H54 (cell line): ENCODE results near the gene UBE2G1.

Source experiments
- DNase-seq: peaks from one replicate; pipeline ENCODE4 v3.0.0; 2011; ENCODE audit warnings: low spot score, mixed read lengths; ENCODE audit not compliant: insufficient read length
- FAIRE-seq: peaks from 3 replicates; lab custom pipeline; 2011; peaks lifted over from hg19 to GRCh38; lab: Jason Lieb, UNC
- POLR2A ChIP-seq: IDR thresholded peaks from 2 replicates; pipeline ENCODE4 v1.6.1; 2011; ENCODE audit warnings: low read depth, mild to moderate bottlenecking, low read length

The UBE2G1 gene, protein sequence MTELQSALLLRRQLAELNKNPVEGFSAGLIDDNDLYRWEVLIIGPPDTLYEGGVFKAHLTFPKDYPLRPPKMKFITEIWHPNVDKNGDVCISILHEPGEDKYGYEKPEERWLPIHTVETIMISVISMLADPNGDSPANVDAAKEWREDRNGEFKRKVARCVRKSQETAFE

DNA sequence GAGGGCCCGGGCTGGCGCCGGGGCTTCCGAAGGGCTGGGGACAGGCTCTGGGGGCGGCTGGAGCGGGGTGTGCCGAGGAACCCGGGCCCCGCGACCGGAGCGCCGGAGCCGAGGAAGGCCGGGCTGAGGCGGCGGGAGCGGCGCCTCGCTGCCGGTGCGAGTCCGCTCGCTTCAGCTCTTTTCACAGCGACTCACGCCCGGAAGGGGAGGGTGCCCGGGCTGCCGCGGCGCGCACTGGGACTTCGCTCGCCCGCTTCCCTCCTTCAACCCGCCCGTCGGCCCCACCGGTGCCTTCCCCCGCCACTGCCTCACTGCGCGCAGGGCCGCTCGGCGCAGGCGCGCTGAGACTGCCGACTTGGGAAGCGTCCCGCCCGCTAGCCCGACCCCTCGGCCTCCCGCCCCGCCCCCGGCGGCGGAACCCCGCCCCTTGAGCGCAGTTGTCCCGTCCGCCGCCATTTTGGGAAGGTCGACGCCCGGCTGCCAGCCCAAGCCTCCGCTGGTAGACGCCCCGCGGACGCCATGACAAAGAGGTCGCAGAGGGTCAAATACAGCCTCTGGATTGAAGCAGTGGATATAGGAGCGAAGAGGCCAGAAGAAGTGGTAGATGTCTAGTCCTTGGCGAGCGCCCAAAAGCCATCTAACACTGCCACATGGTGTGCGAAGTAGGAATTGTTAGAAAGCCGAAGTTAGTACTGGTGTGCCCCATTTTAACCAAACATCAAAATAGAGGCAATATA lies at the start of gene UBE2G1:
Gene UBE2G1 (minus strand): TSS at position 349 of the 737 bp plus-strand sequence. CDS start 359 bp downstream, outside the sequence.
- TF ChIP-seq POLR2A: peak; percentile 93
- FAIRE-seq (peak; percentile 55), DNase-seq (peak; percentile 86)

DNA sequence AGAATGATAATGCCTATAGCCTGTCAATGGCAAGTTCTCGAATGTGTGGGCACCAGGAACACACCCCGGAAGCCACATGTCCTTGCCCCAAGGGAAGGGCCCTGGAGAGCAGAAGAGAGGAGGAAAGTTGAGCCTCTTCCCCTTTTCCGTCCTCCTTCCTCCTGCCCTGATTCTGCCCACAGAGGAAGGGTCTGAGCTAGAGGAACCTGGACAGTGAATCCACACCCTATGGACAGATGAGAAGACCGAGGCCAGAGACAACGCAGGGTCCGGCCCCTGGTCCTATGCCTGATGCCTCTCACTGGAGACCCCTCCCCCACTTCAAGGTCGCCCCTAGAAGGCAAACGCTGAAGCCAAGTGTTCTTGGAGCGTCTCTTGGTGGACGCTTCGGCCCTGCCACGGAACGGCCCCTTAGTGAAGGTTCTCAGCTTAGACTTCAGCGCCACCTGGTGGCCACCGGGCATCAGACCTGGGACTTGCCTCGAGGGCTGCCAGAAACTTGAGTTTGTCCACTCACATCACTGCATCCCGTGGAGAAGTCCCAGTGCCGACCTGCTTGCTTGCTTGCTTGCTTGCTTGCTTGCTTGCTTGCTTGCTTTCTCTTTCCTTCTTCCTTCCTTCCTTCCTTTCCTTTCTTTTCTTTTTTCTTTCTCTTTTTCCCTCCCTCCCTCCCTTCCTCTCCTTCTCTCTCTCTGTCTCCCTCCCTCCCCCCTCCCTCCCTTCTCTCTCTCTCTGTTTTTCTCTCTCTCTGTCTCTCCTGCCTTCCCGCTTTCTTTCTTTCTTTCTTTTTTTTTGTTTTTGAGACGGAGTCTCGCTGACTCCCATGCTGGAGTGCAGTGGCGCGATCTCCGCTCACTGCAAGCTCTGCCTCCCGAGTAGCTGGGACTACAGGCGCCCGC lies 46.7 kb upstream of the UBE2G1 start:
- TF ChIP-seq POLR2A: no peak
- peak; percentile 75 for FAIRE-seq
- peak; percentile 77 for DNase-seq

GRCh38 chr17:4411201-4411600 lies 44.7 kb upstream of the UBE2G1 start:
- FAIRE-seq (no peak), DNase-seq (no peak)
- no peak for TF ChIP-seq POLR2A

GRCh38 chr17:4409659-4410058 lies 43.2 kb upstream of the UBE2G1 start:
- FAIRE-seq (no peak), DNase-seq (no peak)
- no peak for TF ChIP-seq POLR2A

DNA sequence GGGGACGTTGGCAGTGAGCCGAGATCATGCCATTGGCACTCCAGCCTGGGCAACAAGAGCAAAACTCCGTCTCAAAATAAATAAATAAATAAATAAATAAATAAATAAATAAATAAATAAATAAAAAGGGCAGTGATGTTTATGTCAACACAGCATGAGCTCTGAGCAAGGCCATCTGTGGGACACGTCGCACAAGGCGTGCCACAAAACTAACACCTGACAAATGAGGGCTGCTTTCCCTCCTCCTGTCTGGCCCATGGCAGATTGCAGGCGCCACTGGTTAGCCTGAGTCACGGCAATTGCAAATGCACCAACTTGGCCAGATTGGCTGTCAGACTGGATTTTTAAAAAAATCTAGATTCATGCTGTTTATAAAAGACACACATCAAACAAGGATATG lies 41.4 kb upstream of the UBE2G1 start:
- DNase-seq (no peak), FAIRE-seq (no peak)
- no peak for TF ChIP-seq POLR2A

DNA sequence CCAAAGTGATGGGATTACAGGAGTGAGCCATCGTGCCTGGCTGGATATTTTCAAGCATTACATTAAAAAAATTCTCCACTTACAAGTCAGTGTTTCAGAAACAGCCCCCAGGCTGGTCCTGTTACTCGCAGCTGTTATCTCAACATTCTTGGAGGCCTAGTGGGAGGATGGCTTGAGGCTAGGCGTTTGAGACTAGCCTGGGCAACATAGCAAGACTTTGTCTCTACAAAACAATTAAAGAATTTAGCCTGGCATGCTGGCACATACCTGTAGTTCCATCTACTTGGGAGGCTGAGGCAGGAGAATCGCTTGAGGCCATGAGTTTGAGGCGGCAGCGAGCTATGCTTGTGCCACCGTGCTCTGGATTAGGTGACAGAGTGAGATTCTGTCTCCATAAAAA lies 40.7 kb upstream of the UBE2G1 start:
- DNase-seq (no peak), FAIRE-seq (no peak)
- no peak for TF ChIP-seq POLR2A

- FAIRE-seq (no peak), DNase-seq (no peak)
- TF ChIP-seq POLR2A: no peak
Measured at GRCh38 chr17:4406386-4406785, 39.9 kb upstream of the UBE2G1 start.

DNA sequence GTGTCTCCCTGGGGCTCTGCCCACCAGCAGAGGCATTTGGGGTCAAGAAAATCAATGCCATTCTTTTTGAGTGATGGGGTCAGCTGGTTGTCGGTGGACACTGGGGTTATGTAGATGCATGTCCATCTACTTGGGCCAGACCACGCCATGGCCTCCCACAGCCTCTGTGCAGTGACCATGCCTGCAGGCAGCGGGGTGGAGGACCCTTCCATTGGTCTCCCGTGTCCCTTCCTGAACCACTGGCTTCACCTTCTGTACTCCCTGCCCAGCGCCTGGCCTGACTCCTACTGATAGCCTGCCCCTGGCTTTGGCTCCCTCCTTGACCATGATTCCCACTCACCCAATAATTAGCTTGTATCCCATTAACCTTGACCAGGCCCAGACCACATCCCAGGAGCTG lies 39.2 kb upstream of the UBE2G1 start:
- FAIRE-seq (no peak), DNase-seq (no peak)
- TF ChIP-seq POLR2A: no peak

GRCh38 chr17:4405038-4405669 lies 38.7 kb upstream of the UBE2G1 start:
- FAIRE-seq: no peak
- no peak for DNase-seq
- TF ChIP-seq POLR2A: no peak

GRCh38 chr17:4397840-4398239 lies 31.4 kb upstream of the UBE2G1 start:
- TF ChIP-seq POLR2A: no peak
- FAIRE-seq (no peak), DNase-seq (no peak)

- FAIRE-seq (no peak), DNase-seq (no peak)
- no peak for TF ChIP-seq POLR2A
Measured at GRCh38 chr17:4395111-4395478, 28.6 kb upstream of the UBE2G1 start.

- FAIRE-seq (no peak), DNase-seq (no peak)
- no peak for TF ChIP-seq POLR2A
Measured at GRCh38 chr17:4394208-4395110, 28.0 kb upstream of the UBE2G1 start.

GRCh38 chr17:4393806-4394205 lies 27.3 kb upstream of the UBE2G1 start:
- no peak for DNase-seq

More at GRCh38 chr17:4393806-4394205, 27.3 kb upstream of the UBE2G1 start:
- no peak for FAIRE-seq
- no peak for TF ChIP-seq POLR2A
